Measurements from ENCODE around the gene SAMMSON.

SAMMSON gene

DNA sequence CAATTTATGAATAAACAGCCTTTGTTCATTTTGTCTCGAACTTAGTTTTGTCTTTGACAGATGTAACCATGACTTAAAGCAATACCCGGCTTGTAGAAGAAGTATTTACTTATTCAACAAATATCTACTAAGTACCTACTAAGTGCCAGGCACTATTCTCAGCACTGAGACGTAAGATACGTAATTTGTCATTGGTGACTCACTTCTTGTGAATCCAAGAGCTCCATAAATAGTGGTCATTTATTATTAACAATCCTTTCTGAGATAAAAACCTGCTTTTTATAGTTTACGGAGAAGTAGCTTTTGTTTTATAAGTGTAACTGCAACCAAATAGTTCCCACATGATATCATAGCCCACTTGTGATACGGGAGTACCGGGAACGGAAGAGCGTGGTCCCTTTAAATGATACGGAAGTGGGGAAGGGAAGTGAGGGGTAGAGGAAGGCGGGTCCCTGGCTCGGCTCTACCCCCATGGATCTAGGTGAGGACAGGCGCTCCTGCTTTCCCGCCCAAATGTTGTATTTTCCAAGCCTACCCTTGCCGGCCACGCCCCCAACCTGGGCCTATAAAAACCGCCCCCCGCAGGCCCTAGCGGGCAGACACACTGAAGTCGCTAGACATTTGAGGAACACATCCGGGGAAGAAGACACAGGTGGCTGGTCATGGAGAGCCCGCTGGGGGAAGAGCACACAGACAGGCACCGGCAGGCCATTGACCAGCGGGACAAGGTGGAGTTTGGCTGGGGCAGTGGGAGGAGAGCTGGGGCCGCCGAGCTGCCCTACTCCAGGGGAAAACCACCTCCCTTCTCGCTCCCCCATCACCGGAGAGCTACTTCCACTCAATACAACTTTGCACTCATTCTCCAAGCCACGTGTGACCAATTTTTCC lies at the start of gene SAMMSON:
TSS of gene SAMMSON (plus strand) at position 594 of the 888 bp plus-strand sequence.
- DNase-seq (ENCODE audit: low read depth in 2 of 2), result no peak

DNA sequence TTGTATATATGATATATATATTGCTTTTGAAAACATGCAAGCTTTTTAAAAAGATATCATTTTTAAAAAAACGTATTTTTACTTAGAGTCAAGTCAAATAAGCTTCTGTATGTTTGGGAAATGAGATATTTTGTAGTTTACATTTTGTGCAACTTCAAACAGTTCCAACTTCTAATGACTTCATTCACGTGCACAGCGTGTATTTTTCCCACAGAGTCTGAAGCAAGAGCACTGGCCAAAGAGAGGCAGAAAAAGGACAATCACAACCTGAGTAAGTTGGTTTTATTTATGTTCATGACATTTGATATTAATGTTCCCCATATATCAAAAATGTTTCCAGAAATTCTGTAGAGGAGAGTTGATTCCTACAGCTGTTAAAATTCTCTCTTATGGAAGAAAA lies 47.9 kb upstream of the SAMMSON start:
- DNase-seq (ENCODE audit: low read depth in 2 of 2), result no peak

DNA sequence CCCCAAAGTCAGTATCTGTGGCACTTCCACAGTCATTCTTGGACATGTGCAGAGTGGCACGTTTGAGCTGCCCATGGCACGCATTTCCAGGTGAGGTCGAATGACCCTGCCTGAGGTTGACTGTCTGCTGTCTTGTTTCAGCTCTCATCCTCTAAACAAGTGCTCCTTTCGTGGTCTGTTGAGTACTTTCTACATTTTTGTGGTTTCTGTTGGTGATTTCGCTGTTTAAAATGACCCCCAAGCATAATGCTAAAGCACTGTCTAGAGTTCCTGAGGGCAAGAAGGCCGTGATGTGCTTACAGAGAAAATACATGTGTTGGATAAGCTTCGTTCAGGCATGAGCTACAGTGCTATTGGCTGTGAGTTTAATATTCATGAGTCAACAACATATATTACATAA lies 40.0 kb upstream of the SAMMSON start:
- DNase-seq (ENCODE audit: low read depth in 2 of 2), result no peak

DNA sequence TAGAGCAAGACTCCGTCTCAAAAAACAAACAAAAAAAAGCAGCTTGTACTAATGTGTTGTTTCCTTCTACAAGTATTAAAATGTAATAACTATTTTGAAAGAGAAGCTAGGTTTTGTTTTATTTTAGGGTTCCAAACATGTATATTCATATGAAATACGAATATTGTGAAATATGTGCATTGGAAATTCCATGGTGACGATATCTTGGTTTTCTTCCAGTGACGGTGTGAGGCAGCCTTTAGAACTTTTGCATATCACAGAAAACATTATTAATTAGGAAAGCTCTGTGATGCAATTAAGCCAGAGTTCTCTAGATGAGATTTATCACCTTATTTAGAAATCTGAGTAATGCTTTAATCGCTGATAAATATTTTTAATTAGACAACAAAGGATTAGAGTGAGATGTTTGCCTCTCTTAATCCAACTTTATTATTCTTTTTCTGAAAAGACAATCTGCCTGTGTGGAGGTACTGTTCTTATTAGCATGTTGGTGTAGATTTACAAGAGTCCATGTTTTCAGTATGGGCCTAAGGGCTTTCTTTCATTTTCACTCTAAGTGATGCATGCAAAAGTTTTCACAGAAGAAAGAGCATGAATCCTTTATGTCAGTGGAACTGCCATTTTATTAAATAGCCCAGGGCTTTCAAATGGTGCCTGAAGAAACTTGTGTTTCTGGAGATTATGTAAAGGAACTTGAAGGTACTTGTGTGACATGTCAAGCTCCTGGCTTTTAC lies 37.7 kb upstream of the SAMMSON start:
- DNase-seq (ENCODE audit: low read depth in 2 of 2), result no peak

DNA sequence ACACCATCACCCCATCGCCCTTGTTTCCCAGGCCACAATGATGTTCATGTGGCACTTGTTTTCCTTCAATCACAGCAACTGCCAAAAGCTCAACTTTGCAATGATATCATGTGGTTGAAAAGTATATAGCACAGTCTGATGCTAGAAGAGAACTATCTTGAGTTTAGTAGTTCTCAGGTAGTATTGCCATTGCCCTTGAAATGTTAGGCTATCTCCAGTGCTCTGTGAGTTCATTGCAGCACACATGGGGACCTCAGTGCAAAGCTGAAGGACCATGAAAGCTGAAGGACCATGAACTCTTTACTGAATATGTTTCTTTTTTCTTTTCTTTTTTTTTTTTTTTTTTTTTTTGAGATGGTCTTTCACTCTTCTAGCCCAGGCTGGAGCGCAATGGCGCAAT lies 35.9 kb upstream of the SAMMSON start:
- no peak for DNase-seq (ENCODE audit: low read depth in 2 of 2)

DNA sequence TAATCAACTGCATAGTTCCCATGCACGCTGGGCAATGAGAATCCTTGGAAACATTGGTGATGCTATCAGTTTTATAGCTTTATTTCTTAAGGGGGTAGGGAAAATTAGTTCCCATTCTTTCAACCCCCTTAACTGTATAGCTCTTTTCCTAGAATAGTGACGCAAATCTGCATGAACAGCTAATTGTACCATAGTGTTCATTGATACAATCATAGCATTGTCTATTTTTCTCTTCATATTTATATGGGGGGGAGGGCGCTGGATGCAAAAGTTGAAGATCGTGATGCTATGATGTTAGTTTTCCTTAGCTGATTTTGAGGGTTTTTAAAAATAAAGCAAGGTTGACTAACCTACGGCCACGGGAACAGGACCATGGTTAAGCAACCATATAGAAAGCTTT lies 32.4 kb upstream of the SAMMSON start:
- DNase-seq (ENCODE audit: low read depth in 2 of 2), result no peak

DNA sequence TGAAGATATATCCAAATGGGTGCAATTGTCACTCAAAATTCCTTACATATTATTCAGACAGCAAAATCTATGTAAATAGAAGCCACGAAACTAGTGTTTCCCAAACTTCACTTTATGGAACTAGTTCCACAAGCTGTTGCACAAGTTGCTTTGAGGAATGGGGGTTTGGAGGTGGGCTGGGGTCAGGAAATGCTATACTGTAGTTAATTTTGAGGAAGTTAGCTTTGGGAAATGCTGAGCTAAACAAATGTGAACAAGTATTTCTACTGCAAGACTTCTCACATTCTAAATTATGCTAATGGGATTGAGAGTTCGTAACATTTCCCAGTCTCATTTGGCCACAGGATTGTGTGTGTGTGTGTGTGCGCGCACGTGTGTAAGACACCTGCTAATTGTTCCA lies 28.7 kb upstream of the SAMMSON start:
- DNase-seq (ENCODE audit: low read depth in 2 of 2), result no peak

DNA sequence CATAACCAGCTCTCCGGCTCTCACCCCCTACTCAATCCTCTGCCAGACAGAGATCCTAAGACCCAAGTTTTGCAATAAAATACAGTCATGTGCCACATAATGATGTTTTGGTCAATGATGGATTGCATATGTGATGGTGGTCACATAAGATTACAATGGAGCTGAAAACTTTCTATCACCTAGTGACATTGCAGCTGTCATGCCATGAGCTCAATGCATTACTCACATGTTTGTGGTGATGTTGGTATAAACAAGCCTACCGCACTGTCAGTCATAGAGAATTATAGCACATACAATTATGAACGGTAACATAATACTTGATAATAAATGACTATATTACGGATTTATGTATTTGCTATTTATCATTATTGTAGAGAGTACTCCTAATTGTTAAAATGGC lies 26.9 kb upstream of the SAMMSON start:
- DNase-seq (ENCODE audit: low read depth in 2 of 2), result no peak

DNA sequence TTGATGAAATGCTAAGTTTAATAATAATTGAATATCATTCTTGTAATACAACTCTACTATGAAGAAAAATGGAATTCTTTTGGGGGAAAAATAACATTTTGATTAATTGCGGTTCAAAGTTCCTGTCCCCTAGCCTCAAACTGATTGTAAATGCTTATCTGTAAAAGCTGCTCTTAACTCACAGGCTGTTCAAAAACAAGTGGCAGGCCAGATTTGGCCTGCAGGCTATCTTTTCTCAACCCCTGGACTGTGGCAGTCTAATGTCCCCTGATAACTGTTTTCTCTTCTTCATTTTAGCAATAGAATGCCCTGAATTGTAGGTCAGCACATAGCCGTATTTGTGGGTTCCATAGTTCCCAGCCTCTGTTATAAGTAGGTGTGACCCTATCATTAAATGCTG lies 23.5 kb upstream of the SAMMSON start:
- no peak for DNase-seq (ENCODE audit: low read depth in 2 of 2)

DNA sequence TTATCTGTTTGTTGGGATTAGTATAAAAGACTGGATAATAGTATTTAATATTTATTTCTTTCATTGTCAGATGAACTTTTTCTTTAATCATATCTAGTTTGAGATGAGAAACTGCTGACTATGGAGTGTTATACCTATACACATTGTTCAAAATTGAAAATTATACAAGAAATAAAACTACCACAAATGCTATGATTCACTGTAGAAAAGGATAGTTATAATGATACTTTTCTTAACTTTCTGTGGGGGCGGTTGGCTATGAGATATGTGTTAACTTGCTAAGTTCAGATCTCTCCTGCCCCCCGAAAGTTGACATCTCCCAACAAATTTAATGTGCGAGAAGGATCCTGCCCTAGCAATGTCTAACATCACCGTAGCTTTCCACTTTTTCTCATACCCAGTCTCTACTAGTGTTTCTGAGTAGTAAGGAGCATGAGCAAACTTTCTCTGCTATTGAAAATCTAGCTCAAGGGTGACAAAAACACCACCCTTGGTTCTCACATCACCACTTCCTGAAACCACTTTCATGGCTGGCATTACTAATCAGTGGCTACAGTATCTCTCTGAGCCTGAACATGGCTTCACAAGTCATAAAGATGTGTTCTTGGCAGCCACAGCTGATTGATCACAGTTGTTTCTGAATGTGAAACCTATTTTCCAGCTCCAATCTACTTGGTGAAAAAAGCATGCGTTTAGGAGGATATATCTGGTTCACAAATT lies 15.8 kb upstream of the SAMMSON start:
- no peak for DNase-seq (ENCODE audit: low read depth in 2 of 2)

DNA sequence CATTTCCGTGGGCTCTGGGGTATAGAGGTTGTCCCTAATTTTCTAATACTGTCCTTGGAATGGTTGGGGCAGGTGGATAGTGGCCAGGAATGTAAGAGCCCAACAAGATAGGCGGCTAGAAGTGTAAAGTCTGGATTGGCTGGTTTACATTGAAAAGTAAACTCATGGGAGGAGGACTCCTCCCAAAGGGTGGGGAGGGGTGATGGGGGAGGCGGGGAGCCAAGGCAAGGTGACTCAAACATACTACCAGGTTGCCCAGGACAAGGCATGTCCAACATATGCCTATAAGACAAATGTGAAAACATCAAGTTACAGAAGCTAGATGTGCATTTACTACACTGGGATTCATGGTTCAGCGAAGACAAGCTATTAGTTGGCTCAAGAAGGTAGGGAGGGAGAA lies 14.3 kb upstream of the SAMMSON start:
- DNase-seq (ENCODE audit: low read depth in 2 of 2), result no peak

DNA sequence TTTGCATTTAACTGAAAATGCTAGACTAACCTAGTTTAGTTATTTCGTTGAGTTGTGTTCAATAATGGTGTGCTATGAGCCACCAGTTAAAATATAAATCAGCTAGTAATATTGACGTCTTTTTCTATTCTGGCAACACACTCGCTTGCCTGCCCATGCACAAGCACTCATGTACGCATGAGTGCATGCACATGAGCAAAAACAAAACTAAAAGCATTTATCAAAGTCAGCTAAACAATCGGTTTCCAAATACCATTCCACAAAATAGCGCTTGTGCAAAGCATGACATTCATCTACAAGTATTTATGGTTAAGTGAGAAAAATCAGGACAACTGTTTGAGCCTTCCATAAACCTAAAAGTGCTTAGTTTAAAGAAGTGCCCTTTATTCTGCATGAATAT lies 13.1 kb upstream of the SAMMSON start:
- DNase-seq (ENCODE audit: low read depth in 2 of 2), result no peak

DNA sequence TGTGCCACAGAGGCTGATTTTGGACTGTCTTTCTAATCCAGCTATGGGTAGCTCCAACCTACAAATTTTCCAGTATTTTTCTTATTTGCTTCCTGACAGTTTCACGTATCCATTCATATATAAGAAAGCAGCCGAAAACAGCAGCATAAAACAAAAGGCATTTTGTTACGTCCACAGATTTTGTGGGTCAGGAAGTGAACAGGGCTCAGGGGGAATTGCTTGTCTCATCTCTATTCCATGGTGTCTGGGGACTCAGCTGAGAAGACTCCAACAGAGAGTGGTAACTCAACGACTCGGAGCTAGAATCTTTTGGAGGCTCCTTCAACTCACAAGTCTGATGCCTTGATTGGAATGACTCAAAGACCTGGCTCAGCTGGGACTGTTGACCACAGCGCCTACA lies 11.7 kb upstream of the SAMMSON start:
- no peak for DNase-seq (ENCODE audit: low read depth in 2 of 2)

DNA sequence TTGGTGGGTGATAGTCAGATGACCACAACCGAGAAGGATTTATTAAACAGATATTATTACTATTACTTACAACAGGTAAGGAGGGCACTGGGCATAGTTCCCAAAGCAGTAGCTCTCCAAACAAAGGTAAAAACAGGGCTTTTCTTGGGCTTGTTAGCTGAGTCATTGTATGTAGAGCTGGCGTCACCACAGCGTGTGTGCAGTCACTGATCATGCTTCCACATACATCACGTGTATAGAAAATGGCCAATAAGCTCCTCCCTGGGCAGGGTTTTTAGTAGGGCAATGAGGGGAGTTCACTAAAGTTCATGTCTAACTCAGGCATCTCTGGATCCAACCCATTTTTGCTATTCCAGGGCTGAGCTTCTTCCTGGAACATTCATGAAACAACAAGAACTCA lies 5.8 kb upstream of the SAMMSON start:
- DNase-seq (ENCODE audit: low read depth in 2 of 2), result no peak

DNA sequence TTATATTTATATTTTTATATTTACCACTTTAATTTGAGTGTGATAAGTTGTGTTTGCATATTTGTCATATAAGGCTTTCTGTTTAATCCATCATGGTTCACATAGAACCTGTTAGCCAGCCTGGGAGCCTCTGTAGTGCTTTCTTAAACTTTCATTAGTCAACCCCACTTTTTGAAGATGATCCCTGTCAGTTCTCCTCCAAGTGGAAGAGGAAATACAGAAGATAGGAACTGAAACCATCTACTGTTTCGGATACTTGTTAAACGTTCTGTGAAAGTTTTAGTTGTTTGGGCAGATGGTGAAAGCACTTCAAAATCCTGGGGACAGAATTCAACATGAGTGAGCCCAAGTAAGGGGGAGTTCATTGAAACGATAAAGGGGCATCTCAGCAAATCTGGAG lies 4.6 kb upstream of the SAMMSON start:
- no peak for DNase-seq (ENCODE audit: low read depth in 2 of 2)

DNA sequence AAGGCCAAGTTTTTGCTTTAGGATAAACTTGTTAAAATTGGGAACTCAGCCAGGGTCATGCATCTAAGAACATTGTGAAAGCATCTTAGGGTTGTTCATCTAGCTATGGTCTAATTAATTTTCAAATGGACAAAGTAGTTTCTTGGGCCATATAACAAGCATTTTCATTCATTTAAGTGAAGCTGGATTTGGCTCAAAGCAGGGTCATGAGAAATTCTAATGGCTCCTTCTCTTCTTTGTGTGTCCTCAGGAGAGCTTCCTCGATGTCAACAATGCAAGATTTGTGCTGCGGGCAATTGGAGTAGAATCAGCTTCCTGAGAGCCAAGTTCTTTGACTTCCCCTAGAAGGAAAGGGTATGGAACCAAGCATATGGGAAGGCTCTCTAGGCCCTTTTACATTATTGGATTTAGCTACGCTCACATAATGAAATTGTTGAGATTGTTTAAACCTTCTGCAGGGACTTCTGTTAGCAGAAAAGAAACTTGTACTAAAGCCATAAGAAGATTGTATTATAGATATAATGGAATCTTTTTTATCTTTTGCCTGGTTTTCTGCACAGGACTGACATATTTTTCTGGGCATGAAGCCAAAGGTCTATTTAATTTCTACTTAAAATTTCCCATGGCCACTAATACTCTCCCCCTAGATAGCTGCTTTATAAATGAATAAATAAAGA lies 1.8 kb upstream of the SAMMSON start:
- DNase-seq (ENCODE audit: low read depth in 2 of 2), result no peak

DNA sequence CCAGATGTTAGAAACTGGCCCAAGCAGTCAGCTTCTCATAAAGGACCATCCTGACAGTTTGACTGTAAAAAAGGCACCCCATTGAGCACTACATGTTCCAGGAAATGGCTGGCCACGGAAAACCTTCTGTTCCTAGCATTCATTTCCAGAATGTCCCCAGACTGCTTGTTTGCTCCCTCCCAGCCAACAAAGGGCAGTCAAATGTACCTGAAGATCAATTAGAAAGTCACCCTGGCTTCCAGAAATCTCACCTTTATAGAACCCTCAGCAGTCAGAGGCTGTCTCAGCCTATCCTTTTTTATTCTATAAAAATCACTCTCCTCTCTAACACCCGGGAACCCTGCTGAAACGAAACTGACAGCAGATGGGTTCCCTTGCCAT lies 784 bp upstream of the SAMMSON start:
- no peak for DNase-seq (ENCODE audit: low read depth in 2 of 2)

DNA sequence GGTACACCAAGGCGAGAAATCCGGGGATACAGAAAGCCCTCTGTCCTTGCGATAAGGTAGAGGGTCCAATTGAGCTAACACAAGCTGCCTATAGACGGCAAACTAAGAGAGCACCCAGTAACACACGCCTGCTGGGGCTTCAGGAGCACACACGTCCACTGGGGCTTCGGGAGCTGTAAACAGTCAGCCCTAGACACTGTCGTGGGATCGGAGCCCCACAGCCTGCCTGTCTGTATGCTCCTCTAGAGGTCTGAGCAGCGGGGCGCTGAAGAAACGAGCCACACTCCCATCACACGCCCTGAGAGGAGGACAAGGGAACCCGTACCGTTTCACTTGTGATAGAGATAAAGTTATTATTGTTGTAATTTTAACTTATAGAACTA lies 486 bp downstream of the SAMMSON start:
- no peak for DNase-seq (ENCODE audit: low read depth in 2 of 2)

DNA sequence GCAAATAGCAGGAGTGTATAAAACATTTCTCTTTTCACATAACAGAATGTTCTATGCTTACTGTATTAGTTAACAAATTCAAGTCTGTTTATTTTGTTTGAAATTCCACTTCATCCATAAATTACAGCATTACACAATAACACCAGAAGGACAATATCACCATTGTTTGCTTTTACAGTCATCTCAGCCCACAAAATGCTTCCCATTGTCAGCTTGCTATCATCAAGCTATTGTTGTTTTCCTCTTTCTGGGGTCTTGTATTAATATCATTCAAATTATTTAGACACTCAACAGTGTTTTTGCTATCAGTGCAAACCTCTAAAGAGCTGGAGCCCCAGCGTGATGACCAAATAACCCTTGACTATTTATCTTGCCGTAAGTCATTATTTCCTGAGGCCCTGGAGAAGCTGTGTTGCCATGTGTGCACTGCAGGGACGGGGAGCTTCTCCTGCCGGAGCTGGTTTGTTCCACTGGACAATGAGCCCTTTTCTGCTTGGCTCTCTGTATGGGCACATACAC lies 1.1 kb downstream of the SAMMSON start:
- DNase-seq (ENCODE audit: low read depth in 2 of 2), result no peak

DNA sequence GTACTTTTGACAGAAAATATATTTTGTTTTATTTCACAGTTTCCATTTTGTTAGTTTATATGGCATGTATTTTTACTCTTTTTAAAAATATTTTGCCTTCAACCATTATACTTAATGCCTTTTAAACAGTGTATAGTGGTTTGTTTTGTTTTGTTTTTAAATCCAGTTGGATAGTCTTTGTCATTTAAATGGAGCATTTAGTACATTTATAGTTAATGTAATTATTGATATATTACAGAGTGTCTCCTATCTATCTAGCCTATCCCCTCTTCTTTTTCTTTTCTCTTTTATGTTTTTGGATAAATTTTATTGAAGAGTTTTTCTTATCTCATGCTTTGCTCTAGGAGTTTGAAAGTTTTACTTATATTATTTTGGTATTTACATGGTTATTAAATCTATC lies 3.6 kb downstream of the SAMMSON start:
- no peak for DNase-seq (ENCODE audit: low read depth in 2 of 2)

DNA sequence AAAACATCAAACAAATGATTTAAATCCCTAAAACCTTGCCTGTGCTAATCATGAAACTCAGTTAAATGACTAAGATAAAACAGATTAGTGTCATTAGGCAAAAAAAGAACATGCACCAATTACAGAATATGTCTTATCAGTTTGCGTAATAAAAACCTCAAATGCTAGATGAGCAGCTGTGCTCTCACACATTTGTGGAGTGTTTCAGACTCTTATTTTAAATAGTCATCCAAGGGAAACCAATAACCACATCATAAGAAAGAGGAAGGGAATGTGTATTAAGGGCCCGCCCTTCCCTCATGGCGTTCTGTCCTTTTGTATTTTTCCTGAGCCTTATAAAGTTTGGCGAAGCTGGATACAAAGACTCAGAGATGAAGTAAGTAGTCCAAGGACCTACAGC lies 6.6 kb downstream of the SAMMSON start:
- no peak for DNase-seq (ENCODE audit: low read depth in 2 of 2)

DNA sequence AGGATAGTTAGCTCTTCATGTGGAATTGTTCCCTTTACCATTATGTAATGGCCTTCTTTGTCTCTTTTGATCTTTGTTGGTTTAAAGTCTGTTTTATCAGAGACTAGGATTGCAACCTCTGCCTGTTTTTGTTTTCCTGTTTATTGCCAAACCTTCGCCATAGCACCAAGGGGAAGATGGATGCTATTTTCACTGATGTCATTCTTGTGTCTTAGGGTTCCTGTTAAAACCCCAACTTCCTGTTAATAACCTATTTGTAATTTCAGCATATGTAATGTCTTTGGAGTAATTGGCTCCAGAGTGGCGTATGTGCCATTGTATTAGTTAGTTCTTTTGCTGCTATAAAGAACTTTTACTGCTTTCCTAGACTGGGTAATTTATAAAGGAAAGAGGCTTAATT lies 10.8 kb downstream of the SAMMSON start:
- no peak for DNase-seq (ENCODE audit: low read depth in 2 of 2)

Data from stimulated activated CD4-positive, alpha-beta T cell treated with anti-CD3 and anti-CD28 coated beads, Interleukin-15, amount 100 ng/mL, for 48 hours (primary cell).